A204.1 (cell line): ENCODE results near the gene ZNF568.

Experiments
- FAIRE-seq: peaks from 2 replicates; lab custom pipeline; 2012; peaks lifted over from hg19 to GRCh38; lab: Jason Lieb, UNC

Gene ZNF568

GRCh38 chr19:36915992-36916830 lies at the start of gene ZNF568, which contains the start of gene ZNF829:
ZNF568 (plus strand) TSS chr19:36916332; CDS start chr19:36922771, 6,439 bp downstream.
ZNF829 (minus strand) TSS chr19:36916291; CDS start chr19:36915167, 1,124 bp downstream.
- FAIRE-seq = no peak

DNA sequence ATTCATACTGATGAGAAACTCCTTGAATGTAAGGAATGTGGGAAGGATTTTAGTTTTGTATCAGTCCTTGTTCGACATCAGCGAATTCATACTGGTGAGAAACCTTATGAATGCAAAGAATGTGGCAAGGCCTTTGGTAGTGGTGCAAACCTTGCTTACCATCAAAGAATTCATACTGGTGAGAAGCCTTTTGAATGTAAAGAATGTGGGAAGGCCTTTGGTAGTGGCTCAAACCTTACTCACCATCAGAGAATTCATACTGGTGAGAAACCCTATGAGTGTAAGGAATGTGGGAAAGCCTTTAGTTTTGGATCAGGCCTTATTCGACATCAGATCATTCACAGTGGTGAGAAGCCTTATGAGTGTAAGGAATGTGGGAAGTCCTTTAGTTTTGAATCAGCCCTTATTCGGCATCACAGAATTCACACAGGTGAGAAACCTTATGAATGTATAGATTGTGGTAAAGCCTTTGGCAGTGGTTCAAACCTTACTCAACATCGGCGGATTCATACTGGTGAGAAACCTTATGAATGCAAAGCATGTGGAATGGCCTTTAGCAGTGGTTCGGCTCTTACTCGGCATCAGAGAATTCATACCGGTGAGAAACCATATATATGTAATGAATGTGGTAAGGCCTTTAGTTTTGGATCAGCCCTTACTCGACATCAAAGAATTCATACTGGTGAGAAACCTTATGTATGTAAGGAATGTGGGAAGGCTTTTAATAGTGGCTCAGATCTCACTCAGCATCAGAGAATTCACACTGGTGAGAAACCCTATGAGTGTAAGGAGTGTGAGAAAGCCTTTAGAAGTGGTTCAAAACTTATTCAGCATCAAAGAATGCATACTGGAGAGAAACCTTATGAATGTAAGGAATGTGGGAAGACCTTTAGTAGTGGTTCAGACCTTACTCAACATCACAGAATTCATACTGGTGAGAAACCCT lies 38.9 kb upstream of the ZNF568 start:
- FAIRE-seq = no peak

GRCh38 chr19:36891768-36892357 lies 24.3 kb upstream of the ZNF568 start:
- no peak for FAIRE-seq

DNA sequence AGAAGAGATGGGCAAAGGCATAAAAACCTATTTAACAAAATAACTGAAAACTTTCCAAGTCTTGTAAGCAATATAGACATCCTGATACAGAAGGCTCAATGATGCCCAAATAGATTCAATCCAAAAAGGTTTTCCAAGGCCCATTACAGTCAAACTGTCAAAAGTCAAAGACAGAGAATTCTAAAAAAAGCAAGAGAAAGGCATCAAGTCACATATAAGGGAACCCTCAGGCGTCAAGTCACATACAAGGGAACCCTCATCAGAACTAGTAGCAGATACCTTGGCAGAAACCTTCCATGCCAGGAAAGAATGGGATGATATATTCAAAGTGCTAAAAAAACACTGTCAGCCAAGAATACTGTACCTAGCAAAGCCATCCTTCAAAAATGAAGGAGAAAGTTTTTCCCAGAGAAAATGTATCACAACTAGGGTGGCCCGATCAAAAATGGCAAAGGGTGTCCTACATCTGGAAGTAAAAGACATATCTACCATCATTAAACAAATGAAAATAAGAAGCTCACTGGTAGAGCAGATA lies 21.2 kb upstream of the ZNF568 start:
- FAIRE-seq = no peak

GRCh38 chr19:36898422-36898821 lies 17.7 kb upstream of the ZNF568 start:
- no peak for FAIRE-seq

GRCh38 chr19:36916991-36917390 lies 859 bp downstream of the ZNF568 start:
- FAIRE-seq = no peak

GRCh38 chr19:36918090-36918489 lies 2.0 kb downstream of the ZNF568 start:
- no peak for FAIRE-seq

- FAIRE-seq = no peak
These were observed 15.6 kb downstream of the ZNF568 start for GRCh38 chr19:36931684-36932083.

- no peak for FAIRE-seq
These were observed 23.0 kb downstream of the ZNF568 start for GRCh38 chr19:36939153-36939552.

DNA sequence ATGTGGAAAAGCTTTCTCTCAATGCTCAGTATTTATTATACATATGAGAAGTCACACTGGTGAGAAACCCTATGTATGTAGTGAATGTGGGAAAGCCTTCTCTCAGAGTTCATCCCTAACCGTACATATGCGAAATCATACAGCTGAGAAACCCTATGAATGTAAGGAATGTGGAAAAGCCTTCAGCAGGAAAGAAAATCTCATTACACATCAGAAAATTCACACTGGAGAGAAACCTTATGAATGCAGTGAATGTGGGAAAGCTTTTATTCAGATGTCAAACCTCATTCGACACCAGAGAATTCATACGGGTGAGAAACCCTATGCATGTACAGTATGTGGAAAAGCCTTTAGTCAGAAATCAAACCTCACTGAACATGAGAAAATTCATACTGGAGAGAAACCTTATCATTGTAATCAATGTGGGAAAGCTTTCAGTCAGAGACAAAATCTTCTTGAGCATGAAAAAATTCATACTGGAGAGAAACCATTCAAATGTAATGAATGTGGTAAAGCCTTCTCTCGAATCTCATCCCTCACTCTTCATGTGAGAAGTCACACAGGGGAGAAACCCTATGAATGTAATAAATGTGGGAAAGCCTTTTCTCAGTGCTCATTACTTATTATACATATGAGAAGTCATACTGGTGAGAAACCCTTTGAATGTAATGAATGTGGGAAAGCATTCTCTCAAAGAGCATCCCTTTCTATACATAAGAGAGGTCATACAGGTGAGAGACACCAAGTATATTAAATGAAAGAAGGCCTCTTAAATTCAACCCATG lies 34.4 kb downstream of the ZNF568 start:
- no peak for FAIRE-seq

DNA sequence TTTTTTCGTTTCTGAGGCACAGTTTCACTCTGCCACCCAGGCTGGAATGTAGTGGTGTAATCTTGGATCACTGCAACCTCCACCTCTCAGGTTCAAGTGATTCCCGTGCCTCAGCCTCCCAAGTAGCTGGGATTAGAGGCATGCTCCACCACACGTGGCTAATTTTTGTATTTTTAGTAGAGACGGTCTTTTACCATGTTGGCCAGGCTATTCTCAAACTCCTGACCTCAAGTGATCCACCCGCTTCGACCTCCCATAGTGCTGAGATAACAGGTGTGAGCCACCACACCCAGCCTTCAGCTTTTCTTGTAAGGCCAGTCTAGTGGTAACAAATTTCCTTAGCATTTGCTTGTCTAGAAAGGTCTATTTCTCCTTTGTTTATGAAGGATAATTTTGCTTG lies 46.2 kb downstream of the ZNF568 start:
- FAIRE-seq = no peak

DNA sequence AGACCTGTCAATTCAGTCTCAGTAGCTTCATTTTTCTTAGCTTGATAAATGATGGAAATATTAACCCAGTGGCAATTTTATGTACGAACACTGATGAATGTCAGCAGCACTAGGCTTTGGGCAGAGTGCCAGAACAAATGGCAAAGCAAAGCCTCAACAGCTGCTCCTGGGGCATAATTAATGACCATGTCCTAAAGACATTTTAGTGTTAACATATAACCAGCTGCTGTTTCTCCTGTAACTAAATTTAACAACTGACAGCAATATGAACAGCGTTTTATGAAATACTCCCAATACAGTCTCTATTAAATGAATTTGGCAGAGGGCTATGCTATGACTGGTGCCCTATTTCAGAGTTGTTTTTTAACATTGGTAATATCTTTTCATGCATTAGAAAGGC lies 47.1 kb downstream of the ZNF568 start:
- no peak for FAIRE-seq

DNA sequence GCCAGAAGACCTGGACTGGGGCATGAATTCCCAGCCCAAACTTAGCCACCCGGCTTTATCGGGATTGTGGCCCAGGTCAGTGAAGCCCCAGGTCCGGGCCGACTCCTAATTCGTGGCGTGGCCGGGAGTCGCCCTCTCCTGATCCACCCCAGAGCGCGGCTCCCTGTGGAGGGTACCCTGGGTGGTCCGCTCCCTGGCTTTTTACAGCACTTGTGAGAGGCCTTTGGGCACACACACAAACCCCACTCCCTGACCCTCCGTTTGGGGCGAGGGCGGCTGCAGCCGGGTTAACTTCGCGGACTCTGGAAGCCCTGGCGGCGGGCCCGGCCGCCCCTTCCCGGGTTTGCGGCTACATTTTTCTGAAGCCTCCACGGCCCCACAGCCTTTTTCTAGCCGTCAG lies 56.4 kb downstream of the ZNF568 start:
- FAIRE-seq = no peak

DNA sequence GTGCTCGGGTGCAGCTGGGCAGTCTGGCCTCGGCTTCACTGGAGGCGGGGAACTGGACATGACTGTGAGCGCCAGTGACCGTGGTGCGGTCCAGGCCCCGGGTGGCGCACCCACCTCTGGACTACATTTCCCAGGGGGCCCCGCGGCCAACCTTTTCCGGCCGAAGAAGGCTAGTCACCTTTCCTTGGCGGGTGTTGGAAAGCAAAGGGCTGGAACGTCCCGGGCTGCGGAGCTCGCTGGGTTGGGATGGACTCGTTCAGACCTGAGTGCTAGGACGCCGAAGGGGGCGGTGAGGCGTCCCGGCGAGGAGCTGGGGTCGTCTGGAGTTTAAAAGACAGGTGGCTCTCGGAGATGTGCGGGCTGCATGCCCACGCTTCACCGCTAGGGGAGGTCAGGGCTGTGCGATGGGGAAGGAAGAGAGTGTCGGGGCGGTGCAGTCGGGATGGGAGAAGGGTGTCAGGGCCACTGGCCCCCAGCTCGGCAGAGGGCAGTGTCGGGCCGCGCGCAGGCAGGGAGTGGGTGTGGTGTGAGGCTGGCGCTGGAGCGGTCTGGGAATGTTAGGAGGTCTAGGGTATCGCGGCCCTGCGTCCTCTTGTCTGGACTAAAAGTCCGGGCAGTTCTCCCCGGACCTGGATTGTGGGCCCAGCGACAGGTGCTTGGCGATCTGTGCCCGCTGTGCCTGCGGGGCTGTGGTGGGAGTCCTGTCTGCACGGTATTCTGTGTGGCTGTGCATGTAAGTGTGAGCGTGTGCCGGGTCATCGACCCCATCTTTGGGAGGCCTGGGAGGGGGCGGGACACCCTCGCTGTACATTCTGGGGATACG lies 57.1 kb downstream of the ZNF568 start:
- no peak for FAIRE-seq

DNA sequence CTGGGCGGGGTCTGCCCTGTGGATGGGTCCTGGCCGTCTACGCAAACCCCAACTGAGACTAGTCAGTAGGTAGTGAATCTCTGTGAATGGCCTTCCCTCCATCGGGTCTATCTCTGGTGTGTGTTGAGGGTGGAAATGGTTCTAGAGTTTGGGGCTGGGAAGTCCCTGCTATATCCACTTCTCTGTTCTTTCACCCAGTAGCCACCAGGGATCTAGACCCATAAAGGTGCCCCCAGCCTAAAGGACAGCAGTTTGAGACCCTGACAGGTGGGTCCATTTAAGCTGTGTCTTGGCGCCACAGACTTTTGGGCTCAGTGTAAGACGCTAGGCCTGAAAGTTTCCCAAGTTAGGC lies 57.7 kb downstream of the ZNF568 start:
- no peak for FAIRE-seq

DNA sequence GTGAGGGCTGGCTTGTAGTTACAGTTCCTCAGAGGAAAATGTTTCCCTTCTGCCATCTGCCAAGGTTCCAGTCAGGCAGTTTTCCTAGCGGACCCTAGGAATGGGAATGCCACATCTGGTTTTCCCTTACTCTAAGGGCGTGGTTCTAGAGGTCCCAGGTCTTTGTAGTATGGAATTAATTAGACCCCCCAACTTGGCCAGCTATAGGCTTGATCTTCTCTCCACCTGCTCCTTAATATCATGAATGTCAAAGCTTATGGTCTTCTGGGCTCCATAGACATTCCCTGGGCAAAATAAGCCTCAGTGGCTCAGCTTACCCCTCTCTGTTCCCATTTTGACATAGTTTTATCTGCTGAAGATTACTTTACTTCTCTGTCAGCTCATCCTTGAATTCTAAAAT lies 70.0 kb downstream of the ZNF568 start:
- FAIRE-seq = no peak

DNA sequence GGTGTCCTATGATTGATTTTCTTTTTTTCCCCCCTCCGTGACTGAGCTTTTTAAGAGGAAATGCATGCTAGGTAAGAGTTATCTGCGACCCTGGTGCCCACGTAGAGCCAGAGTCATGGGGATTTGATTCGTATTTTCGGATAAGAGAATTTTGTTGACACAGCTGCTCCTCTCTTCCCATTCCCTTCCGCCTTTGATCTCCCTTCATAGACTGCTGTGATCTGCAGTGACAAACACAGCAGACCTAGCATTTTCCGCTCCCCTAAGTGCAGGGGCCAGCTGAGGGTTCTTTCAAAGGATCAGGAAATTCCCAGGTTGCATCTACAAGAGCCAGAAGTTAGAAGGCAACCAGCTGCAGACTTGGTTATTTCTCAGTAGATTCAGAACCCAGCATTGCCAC lies 70.5 kb downstream of the ZNF568 start:
- no peak for FAIRE-seq

- FAIRE-seq = no peak
These were observed 71.0 kb downstream of the ZNF568 start for GRCh38 chr19:36987091-36987490.

- no peak for FAIRE-seq
These were observed 81.2 kb downstream of the ZNF568 start for GRCh38 chr19:36997152-36997842.

DNA sequence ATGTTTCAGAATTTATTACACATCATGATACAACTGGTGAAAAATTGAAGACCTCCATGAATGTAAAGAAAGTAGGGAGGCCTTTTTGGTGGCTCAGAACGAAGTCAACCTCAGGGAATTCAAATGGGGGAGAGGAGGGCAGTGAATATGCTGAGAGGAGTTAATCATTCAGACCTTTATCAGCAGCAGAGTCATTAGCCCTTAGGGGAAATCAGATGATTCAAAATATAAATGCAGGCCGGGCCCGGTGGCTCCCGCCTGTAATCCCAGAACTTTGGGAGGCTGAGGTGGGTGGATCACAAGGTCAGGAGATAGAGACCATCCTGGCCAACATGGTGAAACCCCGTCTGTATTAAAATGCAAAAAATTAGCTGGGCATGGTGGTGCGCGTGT lies 81.7 kb downstream of the ZNF568 start:
- no peak for FAIRE-seq
